ENCODE measurements around the gene TM4SF18. TPM values are rescaled to one million over a fixed set of nuclear protein-coding genes. Genes with fewer than 3 reads are reported as not detected.

The TM4SF18 gene
- polyA plus RNA-seq, 1 donor from 2014 or later: not detected

- no peak overlapping the region for H3K4me2 ChIP-seq (ENCODE audit: low read length)
- no peaks in the 10 kb centered on the region for H3F3A ChIP-seq (ENCODE audit: insufficient read depth, low read length, poor library complexity, severe bottlenecking)
- no peaks in the 10 kb centered on the region for H3K79me2 ChIP-seq (replicated peaks; ENCODE audit: insufficient read depth, low read length)
- no peak overlapping the region for H3K4me3 ChIP-seq (ENCODE audit: low read length)
- no peaks in the 10 kb centered on the region for H4K20me1 ChIP-seq (ENCODE audit: insufficient read depth)
- H3K36me3 ChIP-seq (ENCODE audit: insufficient read depth, low read length): no peaks in the 10 kb centered on the region
- no peak overlapping the region for H3K9ac ChIP-seq (ENCODE audit: low read length)
- no peaks in the 10 kb centered on the region for H3K9me3 ChIP-seq (ENCODE audit: low read length)
- H3K9me2 ChIP-seq (ENCODE audit: insufficient read depth, low read length): no peaks in the 10 kb centered on the region
- H3K27me3 ChIP-seq (ENCODE audit: insufficient read depth, low read depth, low read length): no peaks in the 10 kb centered on the region
- H2AFZ ChIP-seq (ENCODE audit: low read depth, low read length): no peak overlapping the region
- TF ChIP-seq MXI1 (conservative IDR thresholded peaks at IDR 0.05; ENCODE audit: poor library complexity, severe bottlenecking) (no peak), POLR2AphosphoS5 (IDR thresholded peaks at IDR 0.05) (no peak), TAF1 (IDR thresholded peaks at IDR 0.05; ENCODE audit: low read depth) (no peak), EZH2 (IDR thresholded peaks at IDR 0.05; ENCODE audit: borderline replicate concordance, insufficient read depth, low read length, poor library complexity, severe bottlenecking) (no peak), RAD21 (conservative IDR thresholded peaks at IDR 0.05) (no peak), REST (IDR thresholded peaks at IDR 0.05; ENCODE audit: borderline replicate concordance) (no peak), SMC3 (conservative IDR thresholded peaks at IDR 0.05; ENCODE audit: poor library complexity) (no peak), CTCF (IDR thresholded peaks at IDR 0.05; ENCODE audit: poor library complexity, severe bottlenecking) (no peak), EP300 (conservative IDR thresholded peaks at IDR 0.05; ENCODE audit: poor library complexity, severe bottlenecking) (no peak)
- no peak overlapping the region for H3K27ac ChIP-seq (ENCODE audit: low read length)
These were observed 3.5 kb upstream of the TM4SF18 start for GRCh38 chr3:149336925-149337324.

GRCh38 chr3:149332771-149333170, 665 bp downstream of the TM4SF18 start:
- TF ChIP-seq EP300 (conservative IDR thresholded peaks at IDR 0.05; ENCODE audit: poor library complexity, severe bottlenecking) (no peak), TAF1 (IDR thresholded peaks at IDR 0.05; ENCODE audit: low read depth) (no peak), EZH2 (IDR thresholded peaks at IDR 0.05; ENCODE audit: borderline replicate concordance, insufficient read depth, low read length, poor library complexity, severe bottlenecking) (no peak), REST (IDR thresholded peaks at IDR 0.05; ENCODE audit: borderline replicate concordance) (no peak), POLR2AphosphoS5 (IDR thresholded peaks at IDR 0.05) (no peak), MXI1 (conservative IDR thresholded peaks at IDR 0.05; ENCODE audit: poor library complexity, severe bottlenecking) (no peak), CTCF (IDR thresholded peaks at IDR 0.05; ENCODE audit: poor library complexity, severe bottlenecking) (no peak), RAD21 (conservative IDR thresholded peaks at IDR 0.05) (no peak), SMC3 (conservative IDR thresholded peaks at IDR 0.05; ENCODE audit: poor library complexity) (no peak)
- H3K27ac ChIP-seq (ENCODE audit: low read length): no peak overlapping the region
- no peak overlapping the region for H2AFZ ChIP-seq (ENCODE audit: low read depth, low read length)

More at GRCh38 chr3:149332771-149333170, 665 bp downstream of the TM4SF18 start:
- Histone ChIP-seq H3K9me3 (ENCODE audit: low read length) (no peaks in the 10 kb centered on the region), H3K4me2 (ENCODE audit: low read length) (no peak overlapping the region), H3K79me2 (replicated peaks; ENCODE audit: insufficient read depth, low read length) (no peaks in the 10 kb centered on the region), H3F3A (ENCODE audit: insufficient read depth, low read length, poor library complexity, severe bottlenecking) (no peaks in the 10 kb centered on the region), H4K20me1 (ENCODE audit: insufficient read depth) (no peaks in the 10 kb centered on the region), H3K36me3 (ENCODE audit: insufficient read depth, low read length) (no peaks in the 10 kb centered on the region), H3K4me3 (ENCODE audit: low read length) (no peak overlapping the region), H3K9me2 (ENCODE audit: insufficient read depth, low read length) (no peaks in the 10 kb centered on the region), H3K27me3 (ENCODE audit: insufficient read depth, low read depth, low read length) (no peaks in the 10 kb centered on the region), H3K9ac (ENCODE audit: low read length) (no peak overlapping the region)
